Measurements from ENCODE around the gene CDK17.

CDK17 gene

GRCh38 chr12:96310067-96310466, 90.2 kb downstream of the CDK17 start:
- no peak overlapping the region for H3K9ac ChIP-seq (ENCODE audit: low read depth, low read length)
- no peak overlapping the region for H3K27ac ChIP-seq (ENCODE audit: low read length)
- H3K4me1 ChIP-seq (ENCODE audit: insufficient read depth, low read length), result peaks cover under 1% of the 10 kb centered on the region
- no peaks in the 10 kb centered on the region for H3K9me3 ChIP-seq (ENCODE audit: insufficient read depth, low read depth, low read length)
- H3K4me3 ChIP-seq (ENCODE audit: low read length), result no peak overlapping the region
- no peaks in the 10 kb centered on the region for H3K27me3 ChIP-seq (ENCODE audit: insufficient read depth, low read length)
- H3K36me3 ChIP-seq (ENCODE audit: insufficient read depth, low read depth, low read length), result 0 out of 2 replicates have a peak, but pooled peaks cover 10% of the 10 kb centered on the region

DNA sequence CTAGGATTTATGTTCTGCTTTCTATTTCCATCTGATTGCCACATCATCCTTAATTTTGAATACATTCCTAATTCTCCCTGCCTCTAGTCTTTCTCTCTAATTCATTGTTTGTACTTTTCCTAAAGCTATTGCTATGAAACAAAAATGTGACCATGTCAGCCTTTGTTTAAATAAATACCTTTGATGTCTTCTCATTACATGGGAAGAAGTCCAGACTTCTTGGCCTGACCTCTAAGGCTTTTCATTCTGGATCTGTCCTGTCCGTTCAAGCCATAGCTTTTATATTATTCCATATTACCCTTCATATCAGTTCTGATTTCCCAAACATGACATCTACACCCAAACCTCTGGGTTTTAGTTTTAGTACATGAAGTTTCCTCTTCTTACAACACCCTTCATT, 91.4 kb downstream of the CDK17 start:
- Histone ChIP-seq H3K4me3 (ENCODE audit: low read length) (no peak overlapping the region), H3K27ac (ENCODE audit: low read length) (no peak overlapping the region), H3K36me3 (ENCODE audit: insufficient read depth, low read depth, low read length) (0 out of 2 replicates have a peak, but pooled peaks cover 10% of the 10 kb centered on the region), H3K27me3 (ENCODE audit: insufficient read depth, low read length) (no peaks in the 10 kb centered on the region), H3K9me3 (ENCODE audit: insufficient read depth, low read depth, low read length) (no peaks in the 10 kb centered on the region), H3K9ac (ENCODE audit: low read depth, low read length) (no peak overlapping the region), H3K4me1 (ENCODE audit: insufficient read depth, low read length) (peaks cover 10% of the 10 kb centered on the region)

DNA sequence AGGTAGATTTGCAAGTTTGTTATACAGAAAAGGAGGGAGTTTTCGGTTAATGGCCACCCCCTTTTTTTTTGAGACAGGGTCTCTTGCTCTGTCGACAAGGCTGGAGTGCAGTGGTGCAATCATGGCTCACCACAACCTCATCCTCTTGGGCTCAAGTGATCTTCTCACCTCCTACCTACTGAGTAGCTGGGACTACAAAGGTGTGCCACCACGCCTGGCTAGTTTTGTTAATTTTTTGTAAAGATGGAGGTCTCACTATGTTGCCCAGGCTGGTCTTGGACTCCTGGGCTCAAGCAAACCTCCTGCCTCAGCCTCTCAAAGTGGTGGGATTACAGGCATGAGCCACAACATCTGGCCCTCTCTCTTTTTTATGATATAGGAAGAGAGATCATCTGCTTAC, 94.6 kb downstream of the CDK17 start:
- no peaks in the 10 kb centered on the region for H3K27me3 ChIP-seq (ENCODE audit: insufficient read depth, low read length)
- 0 out of 2 replicates have a peak, but pooled peaks cover 7% of the 10 kb centered on the region for H3K36me3 ChIP-seq (ENCODE audit: insufficient read depth, low read depth, low read length)

GRCh38 chr12:96303653-96304052, 96.6 kb downstream of the CDK17 start:
- Histone ChIP-seq H3K4me3 (ENCODE audit: low read length) (no peak overlapping the region), H3K9ac (ENCODE audit: low read depth, low read length) (no peak overlapping the region), H3K27me3 (ENCODE audit: insufficient read depth, low read length) (no peaks in the 10 kb centered on the region), H3K27ac (ENCODE audit: low read length) (no peak overlapping the region), H3K36me3 (ENCODE audit: insufficient read depth, low read depth, low read length) (peaks cover 9% of the 10 kb centered on the region), H3K9me3 (ENCODE audit: insufficient read depth, low read depth, low read length) (no peaks in the 10 kb centered on the region), H3K4me1 (ENCODE audit: insufficient read depth, low read length) (peaks cover 22% of the 10 kb centered on the region)

More for the DNA sequence above, 94.6 kb downstream of the CDK17 start:
- Histone ChIP-seq H3K4me1 (ENCODE audit: insufficient read depth, low read length) (peaks cover 22% of the 10 kb centered on the region), H3K27ac (ENCODE audit: low read length) (no peak overlapping the region), H3K9me3 (ENCODE audit: insufficient read depth, low read depth, low read length) (no peaks in the 10 kb centered on the region), H3K4me3 (ENCODE audit: low read length) (no peak overlapping the region), H3K9ac (ENCODE audit: low read depth, low read length) (no peak overlapping the region)

DNA sequence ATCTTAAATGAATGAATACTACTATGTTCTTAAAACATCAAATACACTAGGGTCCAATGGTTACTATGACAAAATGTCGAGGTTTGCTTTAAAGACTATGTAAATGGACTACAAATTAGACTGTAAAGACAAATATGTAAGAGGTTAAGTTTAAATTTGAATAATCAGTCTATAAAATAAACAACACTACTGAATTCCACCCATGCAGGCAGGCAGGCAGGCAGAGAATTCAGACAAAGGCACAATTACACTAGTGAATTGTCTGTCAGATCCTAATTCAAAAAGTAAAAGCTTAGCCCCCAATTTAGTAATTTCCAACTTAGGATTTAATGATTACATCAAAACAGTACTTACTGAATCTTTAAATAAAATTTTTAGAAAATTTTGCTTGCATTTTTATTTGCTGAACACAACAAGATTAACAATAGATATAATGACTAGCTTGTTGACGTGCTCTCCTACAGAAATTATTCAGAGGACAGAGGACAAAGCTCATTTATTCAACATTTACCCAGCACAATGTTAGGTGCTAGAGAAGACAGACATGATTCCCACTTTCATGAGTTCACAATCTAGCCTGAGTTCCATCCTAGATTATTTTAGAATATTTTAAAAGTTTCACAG, 97.4 kb downstream of the CDK17 start:
- Histone ChIP-seq H3K4me3 (ENCODE audit: low read length) (no peak overlapping the region), H3K27ac (ENCODE audit: low read length) (no peak overlapping the region), H3K4me1 (ENCODE audit: insufficient read depth, low read length) (peaks cover 22% of the 10 kb centered on the region; the same call in 1 of the 2 replicates), H3K27me3 (ENCODE audit: insufficient read depth, low read length) (no peaks in the 10 kb centered on the region), H3K9me3 (ENCODE audit: insufficient read depth, low read depth, low read length) (no peaks in the 10 kb centered on the region), H3K9ac (ENCODE audit: low read depth, low read length) (no peak overlapping the region), H3K36me3 (ENCODE audit: insufficient read depth, low read depth, low read length) (peaks cover 9% of the 10 kb centered on the region)

DNA sequence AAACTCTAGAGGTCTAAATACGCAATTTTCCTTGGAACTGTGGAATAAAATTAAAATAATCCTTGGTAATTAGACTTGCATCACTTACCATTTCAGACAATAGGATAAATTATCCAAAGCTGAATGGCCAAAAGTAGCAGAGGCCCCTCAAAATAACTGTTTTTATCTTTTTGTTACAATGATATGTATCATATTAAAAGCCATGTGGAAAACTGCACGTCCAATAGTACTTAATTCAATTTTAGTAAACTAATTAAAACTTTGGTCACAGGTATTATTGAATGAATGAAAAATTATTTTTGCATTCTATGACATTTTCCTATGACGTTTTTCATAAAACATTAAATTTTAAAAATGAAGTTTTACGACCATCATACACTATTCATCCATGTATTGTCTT, 98.5 kb downstream of the CDK17 start:
- H3K4me3 ChIP-seq (ENCODE audit: low read length), result no peak overlapping the region
- no peak overlapping the region for H3K9ac ChIP-seq (ENCODE audit: low read depth, low read length)
- no peak overlapping the region for H3K27ac ChIP-seq (ENCODE audit: low read length)
- no peaks in the 10 kb centered on the region for H3K27me3 ChIP-seq (ENCODE audit: insufficient read depth, low read length)
- no peaks in the 10 kb centered on the region for H3K9me3 ChIP-seq (ENCODE audit: insufficient read depth, low read depth, low read length)
- peaks cover 22% of the 10 kb centered on the region; the same call in 1 of the 2 replicates for H3K4me1 ChIP-seq (ENCODE audit: insufficient read depth, low read length)
- H3K36me3 ChIP-seq (ENCODE audit: insufficient read depth, low read depth, low read length), result peaks cover 13% of the 10 kb centered on the region

GRCh38 chr12:96300064-96300463, 100.2 kb downstream of the CDK17 start:
- peaks cover 15% of the 10 kb centered on the region for H3K36me3 ChIP-seq (ENCODE audit: insufficient read depth, low read depth, low read length)
- no peaks in the 10 kb centered on the region for H3K27me3 ChIP-seq (ENCODE audit: insufficient read depth, low read length)
- H3K9me3 ChIP-seq (ENCODE audit: insufficient read depth, low read depth, low read length), result no peaks in the 10 kb centered on the region
- H3K9ac ChIP-seq (ENCODE audit: low read depth, low read length), result no peak overlapping the region
- no peak overlapping the region for H3K4me3 ChIP-seq (ENCODE audit: low read length)
- peaks cover 21% of the 10 kb centered on the region; the same call in 1 of the 2 replicates for H3K4me1 ChIP-seq (ENCODE audit: insufficient read depth, low read length)
- H3K27ac ChIP-seq (ENCODE audit: low read length), result no peak overlapping the region

DNA sequence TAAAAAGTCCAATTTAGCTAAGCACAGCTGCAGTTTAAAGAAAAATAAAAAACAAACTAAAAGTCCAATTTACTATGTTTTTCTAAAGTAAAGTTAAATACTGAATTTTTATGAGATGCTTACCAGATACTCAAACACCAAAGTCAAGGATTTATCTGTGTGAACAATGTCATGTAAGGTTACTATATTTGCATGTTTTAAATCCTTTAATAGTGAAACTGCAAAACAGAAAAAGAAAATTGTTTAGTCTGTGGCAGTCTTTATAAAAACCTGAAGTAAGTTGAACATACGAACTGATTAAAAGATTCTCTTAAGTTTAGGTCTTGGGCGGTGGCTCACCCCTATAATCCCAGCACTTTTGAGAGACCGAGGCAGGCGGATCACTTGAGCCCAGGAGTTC, 102.7 kb downstream of the CDK17 start:
- H3K27ac ChIP-seq (ENCODE audit: low read length), result no peak overlapping the region
- H3K4me3 ChIP-seq (ENCODE audit: low read length), result no peak overlapping the region
- no peak overlapping the region for H3K9ac ChIP-seq (ENCODE audit: low read depth, low read length)
- H3K9me3 ChIP-seq (ENCODE audit: insufficient read depth, low read depth, low read length), result no peaks in the 10 kb centered on the region
- H3K36me3 ChIP-seq (ENCODE audit: insufficient read depth, low read depth, low read length), result peaks cover 15% of the 10 kb centered on the region
- no peaks in the 10 kb centered on the region for H3K27me3 ChIP-seq (ENCODE audit: insufficient read depth, low read length)
- peaks cover 2% of the 10 kb centered on the region; the same call in 1 of the 2 replicates for H3K4me1 ChIP-seq (ENCODE audit: insufficient read depth, low read length)

GRCh38 chr12:96295532-96296160, 104.6 kb downstream of the CDK17 start:
- no peak overlapping the region for H3K27ac ChIP-seq (ENCODE audit: low read length)

DNA sequence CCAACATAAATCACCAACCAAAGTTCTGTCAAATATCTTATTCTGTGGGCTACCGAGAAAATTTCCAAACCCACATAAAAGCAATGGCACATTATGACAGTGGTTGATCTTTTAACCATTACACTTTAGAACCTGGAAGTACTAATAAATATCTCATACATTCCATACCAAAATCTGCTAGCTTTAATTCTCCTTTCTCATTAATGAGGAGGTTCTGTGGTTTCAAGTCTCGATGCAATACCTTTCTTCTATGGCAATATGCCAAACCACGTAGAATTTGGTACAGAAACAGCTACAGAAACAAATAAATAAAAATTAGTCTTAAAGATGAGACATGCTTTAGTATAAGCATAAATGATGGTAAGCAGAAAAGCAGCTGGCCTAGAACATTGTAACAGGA, 105.4 kb downstream of the CDK17 start:
- Histone ChIP-seq H3K4me3 (ENCODE audit: low read length) (no peak overlapping the region), H3K4me1 (ENCODE audit: insufficient read depth, low read length) (no peaks in the 10 kb centered on the region), H3K27ac (ENCODE audit: low read length) (no peak overlapping the region), H3K9me3 (ENCODE audit: insufficient read depth, low read depth, low read length) (no peaks in the 10 kb centered on the region), H3K27me3 (ENCODE audit: insufficient read depth, low read length) (no peaks in the 10 kb centered on the region), H3K36me3 (ENCODE audit: insufficient read depth, low read depth, low read length) (peaks cover 13% of the 10 kb centered on the region), H3K9ac (ENCODE audit: low read depth, low read length) (no peak overlapping the region)

More at GRCh38 chr12:96295532-96296160, 104.6 kb downstream of the CDK17 start:
- Histone ChIP-seq H3K9ac (ENCODE audit: low read depth, low read length) (no peak overlapping the region), H3K27me3 (ENCODE audit: insufficient read depth, low read length) (no peaks in the 10 kb centered on the region), H3K4me3 (ENCODE audit: low read length) (no peak overlapping the region), H3K4me1 (ENCODE audit: insufficient read depth, low read length) (no peaks in the 10 kb centered on the region), H3K36me3 (ENCODE audit: insufficient read depth, low read depth, low read length) (peaks cover 15% of the 10 kb centered on the region), H3K9me3 (ENCODE audit: insufficient read depth, low read depth, low read length) (no peaks in the 10 kb centered on the region)

DNA sequence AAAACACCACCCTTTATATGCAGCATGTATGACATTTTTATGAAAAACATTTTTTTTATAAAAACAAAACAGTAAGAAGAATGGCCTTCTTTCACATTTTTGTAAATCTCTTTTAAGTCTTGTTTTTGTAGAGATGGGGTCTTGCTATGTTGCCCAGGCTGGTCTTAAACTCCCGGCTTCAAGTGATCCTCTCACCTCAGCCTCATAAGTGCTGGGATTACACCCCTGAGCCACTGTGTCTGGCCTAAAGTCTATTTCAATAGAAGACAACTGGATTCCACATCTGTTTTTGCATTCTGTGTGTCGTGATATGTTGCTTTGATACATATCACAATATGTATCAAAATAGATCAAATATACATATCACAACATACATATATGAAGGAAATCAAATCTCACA, 107.1 kb downstream of the CDK17 start:
- Histone ChIP-seq H3K4me1 (ENCODE audit: insufficient read depth, low read length) (no peaks in the 10 kb centered on the region), H3K27ac (ENCODE audit: low read length) (no peak overlapping the region), H3K36me3 (ENCODE audit: insufficient read depth, low read depth, low read length) (peaks cover 14% of the 10 kb centered on the region), H3K9me3 (ENCODE audit: insufficient read depth, low read depth, low read length) (no peaks in the 10 kb centered on the region), H3K4me3 (ENCODE audit: low read length) (no peak overlapping the region), H3K27me3 (ENCODE audit: insufficient read depth, low read length) (no peaks in the 10 kb centered on the region), H3K9ac (ENCODE audit: low read depth, low read length) (no peak overlapping the region)

GRCh38 chr12:96289067-96289466, 111.2 kb downstream of the CDK17 start:
- Histone ChIP-seq H3K9ac (ENCODE audit: low read depth, low read length) (no peak overlapping the region), H3K27me3 (ENCODE audit: insufficient read depth, low read length) (no peaks in the 10 kb centered on the region), H3K36me3 (ENCODE audit: insufficient read depth, low read depth, low read length) (peaks cover 31% of the 10 kb centered on the region), H3K4me3 (ENCODE audit: low read length) (no peak overlapping the region), H3K4me1 (ENCODE audit: insufficient read depth, low read length) (no peaks in the 10 kb centered on the region), H3K9me3 (ENCODE audit: insufficient read depth, low read depth, low read length) (no peaks in the 10 kb centered on the region), H3K27ac (ENCODE audit: low read length) (no peak overlapping the region)

All from iPS-20b (cell line).